Measurements from ENCODE around the gene TUG1.

Gene TUG1

DNA sequence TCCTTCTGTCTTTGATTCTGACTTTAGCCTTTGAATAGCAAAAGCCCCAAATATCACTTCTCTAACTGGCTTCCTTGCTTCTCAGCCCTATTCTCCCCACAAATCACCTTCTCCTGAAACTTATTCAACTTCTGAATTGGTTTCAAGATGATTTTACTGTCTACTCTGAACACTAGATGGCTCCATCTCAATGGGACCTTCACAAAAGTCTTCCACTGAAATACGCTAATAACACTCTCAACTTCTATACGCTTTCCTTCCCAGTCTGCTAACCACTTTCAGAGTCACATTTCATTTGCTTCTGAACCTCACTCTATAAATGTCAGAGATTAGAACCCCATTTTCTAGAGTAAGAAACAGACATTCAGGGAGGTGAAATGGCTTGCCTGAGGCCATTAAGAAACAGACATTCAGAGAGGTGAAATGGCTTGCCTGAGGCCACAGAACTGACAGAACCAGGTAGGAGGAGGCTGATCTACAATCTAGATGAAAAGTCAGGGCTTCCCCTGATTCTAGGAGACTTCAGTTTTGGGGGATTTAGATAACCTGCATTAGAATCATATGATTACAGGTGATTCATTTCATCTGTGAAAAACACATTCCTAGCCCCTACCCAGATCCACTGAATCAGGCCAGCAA, 21.1 kb upstream of the TUG1 start:
- DNase-seq (ENCODE audit: low read depth): peak; percentile 37

DNA sequence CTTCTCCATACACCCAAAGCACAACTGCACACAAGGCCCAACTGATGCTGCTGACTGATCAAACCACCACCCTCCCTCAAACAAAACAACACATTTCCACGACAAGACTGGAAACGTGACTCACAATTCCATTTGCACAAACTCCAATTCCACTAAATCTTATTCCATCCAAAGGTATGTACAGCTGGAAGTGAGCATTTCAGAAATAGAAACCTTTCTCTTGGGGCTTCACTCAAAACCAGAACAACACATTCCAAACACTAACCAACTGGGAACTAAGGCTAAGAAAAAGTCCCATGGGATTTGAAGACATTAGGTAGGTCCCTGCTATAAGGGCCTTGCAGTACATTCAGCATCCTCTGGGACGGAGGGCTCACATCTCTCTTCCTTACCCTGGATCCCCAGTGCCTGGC, 20.1 kb upstream of the TUG1 start:
- peak; percentile 20 for DNase-seq (ENCODE audit: low read depth)

DNA sequence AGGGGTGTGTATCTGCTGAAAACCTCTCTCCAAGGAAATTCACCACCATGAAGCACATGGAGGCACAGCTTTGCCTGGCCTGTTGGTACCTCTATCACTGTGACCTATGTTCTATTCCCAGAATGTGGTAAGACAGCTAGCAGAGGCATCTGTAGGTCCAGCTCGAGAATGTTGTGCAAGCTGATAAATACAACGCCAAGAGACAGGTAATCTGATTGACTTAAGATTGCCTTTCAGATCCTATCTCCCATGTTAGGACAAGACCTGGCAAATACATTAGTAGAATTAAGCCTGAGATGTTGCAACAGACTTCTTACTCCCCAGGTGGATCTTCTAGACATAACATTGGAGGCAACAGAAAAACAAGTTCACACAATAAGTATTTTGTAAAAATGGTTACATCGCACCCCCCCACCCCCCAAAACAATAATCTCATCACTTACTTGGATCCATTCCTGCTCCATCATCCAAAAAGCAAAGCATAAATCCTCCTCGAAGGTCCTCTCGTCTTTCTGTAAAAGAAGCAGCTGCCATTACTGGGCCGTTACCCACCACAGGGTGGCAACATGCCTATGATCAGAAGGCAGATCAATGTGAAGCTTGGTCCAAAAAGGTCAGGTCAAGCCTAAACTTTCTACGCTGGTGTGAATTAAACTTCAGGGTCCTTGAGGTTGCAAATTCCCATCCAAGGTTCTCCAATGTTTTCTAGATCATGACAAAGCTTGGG, 19.0 kb upstream of the TUG1 start:
- DNase-seq (ENCODE audit: low read depth): no peak

DNA sequence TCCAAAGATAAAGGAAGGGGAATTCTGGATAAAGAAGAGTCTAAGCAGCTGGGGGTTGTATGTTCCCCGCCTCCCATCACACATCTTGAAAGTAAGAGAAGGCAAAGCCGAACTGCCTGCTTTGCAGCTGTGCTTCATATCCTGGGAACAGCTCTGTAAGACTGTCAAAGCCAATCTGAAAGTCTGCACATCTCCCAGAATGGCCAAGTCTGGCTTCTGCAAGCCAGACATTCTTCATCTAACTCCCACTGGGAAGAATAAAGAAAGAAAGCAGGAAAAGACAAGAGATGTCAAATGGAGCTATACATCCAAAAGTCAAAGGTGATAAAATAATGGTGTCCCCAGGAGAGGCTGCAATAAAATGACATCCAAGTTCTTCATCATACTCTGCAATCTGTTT, 15.9 kb upstream of the TUG1 start:
- DNase-seq (ENCODE audit: low read depth): no peak

DNA sequence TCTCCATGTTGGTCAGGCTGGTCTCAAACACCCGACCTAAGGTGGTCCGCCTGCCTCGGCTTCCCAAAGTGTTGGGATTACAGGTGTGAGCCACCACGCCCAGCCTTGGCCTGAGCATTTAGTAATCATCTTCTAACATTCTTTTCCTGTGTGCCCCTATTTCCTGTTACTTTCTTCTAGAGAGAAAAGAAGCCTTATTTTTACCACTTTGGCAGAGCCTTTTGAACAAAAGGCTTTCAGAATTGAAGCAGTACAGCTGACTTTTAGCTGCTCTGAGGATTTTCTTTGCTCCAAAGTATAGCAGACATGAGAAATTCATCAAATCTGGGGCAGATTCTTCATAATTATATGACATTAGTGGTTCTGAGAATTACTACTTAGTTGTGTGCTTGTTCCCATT, 13.9 kb upstream of the TUG1 start:
- DNase-seq (ENCODE audit: low read depth): no peak

DNA sequence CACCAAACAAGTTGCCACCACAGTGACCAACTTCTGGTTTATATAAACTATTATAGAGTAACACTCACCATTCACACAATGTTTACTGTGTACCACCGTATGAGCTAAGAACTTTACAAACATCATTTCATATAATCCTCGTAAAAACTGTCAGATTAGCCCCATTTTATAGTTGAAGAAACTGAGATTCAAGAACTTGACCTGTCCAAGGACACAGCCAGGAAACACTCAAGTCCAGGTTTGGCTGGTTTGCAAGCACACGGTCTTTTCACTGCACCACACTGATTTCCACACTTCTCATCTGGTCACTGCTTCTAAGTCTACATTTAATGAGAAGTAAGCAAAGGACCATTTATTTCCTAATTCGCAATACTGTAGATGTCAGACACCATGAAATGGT, 4.2 kb upstream of the TUG1 start:
- no peak for DNase-seq (ENCODE audit: low read depth)

DNA sequence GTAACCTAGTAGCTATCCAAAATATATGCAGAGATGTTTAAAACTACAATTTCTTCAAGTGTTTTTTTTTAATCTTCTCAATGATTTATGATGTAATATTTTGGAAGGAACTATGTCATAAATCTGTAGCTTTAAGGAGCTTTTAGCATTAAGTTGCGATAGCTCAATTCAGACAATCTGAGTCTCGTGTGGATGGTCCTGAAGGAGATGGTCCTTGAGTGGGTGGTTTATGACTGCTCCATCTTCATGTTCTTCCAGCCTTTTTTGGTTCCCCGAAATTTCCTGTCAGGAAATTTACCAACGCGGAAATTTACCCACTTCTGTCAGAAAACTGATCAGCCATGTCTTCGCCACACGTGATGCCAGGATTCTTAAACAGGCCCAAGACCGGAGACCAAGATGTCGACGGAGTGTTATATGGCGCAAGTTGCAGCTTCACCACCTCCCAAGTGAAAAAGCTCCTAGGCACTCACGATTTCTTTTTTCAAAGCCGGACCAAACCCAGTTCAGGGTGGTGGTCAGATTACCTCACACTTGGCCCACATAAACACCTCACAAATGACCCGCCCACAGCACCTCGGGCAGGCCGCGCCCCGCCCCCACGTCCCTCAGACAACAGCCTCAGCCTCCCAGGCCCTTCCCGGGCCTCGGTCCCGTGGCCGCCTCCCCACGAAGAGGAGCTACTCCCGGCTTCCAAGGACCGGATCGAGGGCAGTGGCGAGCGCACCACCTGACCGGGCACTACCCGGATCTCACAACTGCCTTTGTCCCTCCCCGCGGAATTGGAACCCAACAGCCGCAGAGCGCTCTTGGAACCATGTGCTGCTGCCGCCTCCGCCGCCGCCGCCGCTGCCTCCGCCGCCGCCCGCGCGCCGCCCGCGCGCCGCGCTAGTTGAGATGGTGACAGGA, 796 bp upstream of the TUG1 start, which contains the start of gene MORC2:
Gene MORC2 (minus strand): TSS at position 760 of the 909 bp plus-strand sequence. CDS start 885 bp downstream, outside the sequence.
- no peak for DNase-seq (ENCODE audit: low read depth)

DNA sequence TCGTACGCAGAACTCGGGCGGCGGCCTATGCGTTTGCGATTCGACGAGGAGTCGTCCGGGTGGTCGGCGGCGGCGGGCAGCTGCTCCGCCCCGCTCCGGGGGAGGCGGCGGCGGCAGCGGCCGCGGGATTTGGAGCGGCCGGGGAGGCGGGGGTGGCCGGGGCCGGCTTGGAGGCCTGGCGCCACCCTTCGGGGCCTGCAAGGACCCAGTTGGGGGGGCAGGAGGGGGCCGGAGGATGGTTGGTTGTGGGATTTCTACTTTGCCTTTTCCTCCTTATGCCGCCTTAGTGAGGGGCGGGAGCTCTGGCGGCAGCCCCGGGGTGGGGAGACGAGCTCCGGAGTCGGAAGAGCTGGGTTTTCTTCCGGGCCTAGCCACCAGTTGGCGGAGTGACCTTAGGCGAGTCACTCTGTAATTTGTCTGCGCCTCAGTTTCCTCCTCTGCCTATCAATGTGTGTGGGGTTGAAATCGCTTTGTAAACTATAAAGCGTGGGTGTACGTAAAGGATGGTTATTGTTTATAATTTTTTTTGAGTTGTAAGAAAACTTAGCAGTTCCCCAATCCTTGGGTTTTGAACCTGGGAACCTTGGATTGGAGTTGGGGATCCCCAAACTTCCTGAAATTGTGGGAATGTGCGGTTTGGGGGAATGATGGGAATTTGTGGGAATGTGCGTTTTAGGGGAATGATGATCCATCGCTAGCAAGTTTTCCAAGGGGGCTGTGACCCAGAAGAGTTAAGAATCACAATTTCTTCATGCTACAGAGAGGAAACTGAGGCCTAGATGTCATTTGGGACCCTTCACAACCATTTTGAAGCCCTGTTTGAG, 679 bp downstream of the TUG1 start:
- DNase-seq (ENCODE audit: low read depth): peak; percentile 18

DNA sequence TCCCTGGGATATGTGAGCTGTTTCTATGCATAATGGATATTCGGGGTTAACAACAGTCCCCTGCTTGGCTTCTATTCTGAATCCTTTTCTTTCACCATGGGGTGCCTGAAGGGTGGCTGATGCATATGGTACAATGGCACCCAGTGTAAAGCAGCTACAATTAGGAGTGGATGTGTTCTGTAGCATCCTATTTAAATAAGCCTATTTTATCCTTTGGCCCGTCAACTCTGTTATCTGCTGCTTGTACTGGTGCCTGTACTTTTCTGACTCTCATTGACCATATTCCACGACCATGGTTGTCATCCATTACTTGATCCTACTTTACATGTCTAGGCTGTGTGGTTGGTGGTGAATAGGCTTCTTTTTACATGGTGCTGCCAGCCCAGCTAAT, 1.3 kb downstream of the TUG1 start:
- DNase-seq (ENCODE audit: low read depth): no peak

DNA sequence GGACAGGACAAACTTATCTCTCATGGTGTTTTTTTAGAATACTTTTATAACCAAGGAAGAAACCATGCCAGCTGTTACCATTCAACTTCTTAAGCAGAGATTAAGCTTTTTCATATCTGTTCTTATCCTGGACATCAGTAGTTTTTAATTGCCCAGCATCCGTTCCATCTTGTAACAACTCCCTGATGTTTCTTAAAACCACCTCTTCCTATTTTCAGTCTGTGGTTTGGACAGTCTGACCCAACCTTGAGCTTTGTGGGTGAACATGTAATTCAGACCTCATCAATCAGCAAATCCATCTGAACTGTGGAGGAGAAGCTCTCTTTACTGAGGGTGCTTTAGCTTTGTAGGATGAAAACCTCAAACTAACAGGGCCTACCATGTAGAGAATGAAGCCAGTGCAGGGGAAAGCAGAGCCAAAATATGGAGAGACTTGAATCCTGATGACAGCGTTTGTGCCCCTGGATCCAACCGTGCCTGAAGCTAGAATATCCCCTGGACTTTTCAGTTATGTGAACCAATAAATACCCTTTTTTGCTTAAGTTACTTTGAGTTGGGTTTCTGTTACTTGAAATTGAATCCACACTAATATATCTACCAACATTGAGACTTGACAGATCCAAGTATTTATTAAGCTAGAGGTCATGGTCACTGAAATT, 9.4 kb downstream of the TUG1 start:
- DNase-seq (ENCODE audit: low read depth): no peak

DNA sequence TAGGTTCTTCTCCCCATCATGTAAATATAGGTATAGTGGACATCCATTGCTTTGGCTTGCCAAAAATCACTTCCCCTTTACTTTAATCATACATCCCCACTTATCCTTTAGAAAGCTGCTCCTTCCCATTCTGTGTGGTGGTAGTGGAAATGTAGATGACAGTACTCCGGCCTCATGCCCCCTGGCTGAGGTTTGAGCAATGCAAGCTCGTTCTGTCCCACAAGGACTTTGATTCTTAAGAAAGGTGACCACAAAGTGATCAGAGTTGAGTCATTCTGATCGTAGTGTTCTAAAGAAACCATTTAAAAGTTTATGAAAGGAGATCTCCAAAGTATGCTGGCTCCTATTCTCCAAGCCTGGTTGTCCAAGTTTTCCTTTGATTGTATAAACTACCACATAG, 10.9 kb downstream of the TUG1 start:
- DNase-seq (ENCODE audit: low read depth): no peak

DNA sequence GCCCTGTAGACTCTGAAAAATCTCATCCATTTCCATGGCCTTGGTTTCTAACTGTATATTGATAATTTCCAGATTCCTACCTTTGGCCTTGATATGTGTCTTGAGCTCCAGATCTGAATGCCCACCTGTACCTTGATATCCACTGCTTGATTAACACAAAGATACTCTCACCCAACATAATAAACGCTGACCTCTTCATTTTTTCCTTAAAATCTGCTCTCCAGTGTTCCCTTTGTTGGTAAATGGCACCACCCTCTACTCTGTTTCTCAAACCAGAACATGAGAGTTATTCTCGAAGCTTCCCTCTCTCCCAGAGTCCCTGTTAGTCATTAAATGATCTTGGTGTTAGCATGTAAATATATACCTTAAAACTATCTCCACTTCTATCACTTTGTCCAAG, 13.4 kb downstream of the TUG1 start:
- no peak for DNase-seq (ENCODE audit: low read depth)

DNA sequence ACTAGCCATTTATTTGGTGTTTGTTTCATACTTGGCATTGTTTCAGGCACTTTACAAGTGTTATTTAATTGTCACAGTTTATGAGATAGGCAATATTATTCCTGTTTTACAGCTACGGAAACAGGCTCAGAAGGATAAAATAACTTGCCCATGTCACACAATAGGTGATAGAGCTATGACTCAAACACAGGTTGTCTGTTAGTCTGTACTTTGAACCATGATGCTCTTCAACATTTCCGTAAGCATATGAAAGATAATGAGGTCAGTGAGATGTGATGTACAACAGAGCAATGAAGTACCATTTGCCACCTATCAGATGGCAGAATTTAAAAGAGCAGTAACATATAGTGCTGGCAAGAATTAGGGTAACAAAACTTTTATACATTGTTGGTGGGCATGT, 15.3 kb downstream of the TUG1 start:
- DNase-seq (ENCODE audit: low read depth): no peak

DNA sequence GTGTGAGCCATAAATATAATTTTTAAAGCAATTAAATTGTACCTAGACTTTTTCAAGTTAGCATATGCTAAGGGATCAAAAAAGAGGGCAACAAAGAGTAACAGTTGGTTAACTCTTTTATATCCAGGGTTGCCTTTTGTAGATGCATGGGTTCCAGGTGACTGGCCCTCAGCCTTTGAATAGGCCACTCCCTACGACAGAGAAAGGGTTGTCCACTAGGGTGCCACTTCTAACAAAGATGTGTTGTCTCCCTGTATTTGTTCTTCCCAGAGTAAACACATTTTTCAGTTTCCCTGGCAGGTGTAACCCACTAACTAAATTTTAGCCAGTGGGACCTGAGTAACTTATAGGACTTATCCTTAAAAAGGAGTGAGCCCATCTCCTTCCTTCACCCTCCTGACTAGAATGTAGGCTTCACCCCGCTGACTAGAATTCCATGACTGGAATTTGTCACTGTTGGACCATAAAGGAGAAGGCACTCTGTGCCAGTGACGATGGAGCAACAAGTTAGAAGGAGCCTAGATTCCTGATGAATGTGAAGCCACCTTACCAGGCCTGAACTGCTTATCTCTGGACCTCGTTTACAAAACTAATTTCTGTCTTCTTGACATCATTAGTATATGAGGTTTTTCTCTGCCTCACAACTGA, 16.6 kb downstream of the TUG1 start:
- DNase-seq (ENCODE audit: low read depth): no peak

DNA sequence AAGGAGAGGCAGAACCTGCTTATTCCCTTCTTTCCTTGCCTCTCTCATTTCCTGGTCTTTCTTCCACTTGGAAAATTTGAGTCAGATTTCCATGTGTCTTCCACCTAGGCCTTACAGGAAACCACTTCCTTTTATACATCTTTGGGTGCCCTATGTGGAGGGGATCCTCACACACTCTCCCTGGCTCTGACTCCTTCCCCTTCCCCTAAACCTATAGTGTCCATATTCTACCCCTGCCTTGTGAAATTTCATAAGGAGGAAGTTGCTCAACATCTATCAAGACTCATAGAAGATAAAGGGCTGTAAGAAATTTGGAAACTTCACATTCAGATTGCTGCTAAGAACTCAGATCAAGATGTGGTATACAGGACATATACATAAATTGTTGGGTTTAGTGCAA, 20.4 kb downstream of the TUG1 start:
- no peak for DNase-seq (ENCODE audit: low read depth)

DNA sequence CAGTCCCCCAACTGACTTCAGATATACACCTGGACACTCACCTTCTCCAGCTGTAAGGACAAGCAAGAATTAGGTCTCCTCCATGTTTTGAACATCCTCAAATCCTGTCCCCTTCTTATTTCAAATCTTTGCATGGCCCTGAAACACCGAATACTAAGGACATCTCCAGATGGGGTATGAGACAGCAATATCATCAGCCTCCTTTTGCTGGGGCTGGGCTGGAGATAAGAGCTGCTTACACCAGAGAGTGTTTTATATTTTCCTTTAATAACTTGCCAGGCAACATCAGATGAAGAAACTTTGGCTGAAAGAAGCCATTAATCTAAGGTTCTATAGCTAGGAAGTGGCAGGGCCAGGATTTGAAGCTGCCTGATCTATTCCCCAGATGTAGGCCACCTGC, 21.6 kb downstream of the TUG1 start:
- DNase-seq (ENCODE audit: low read depth): no peak

DNA sequence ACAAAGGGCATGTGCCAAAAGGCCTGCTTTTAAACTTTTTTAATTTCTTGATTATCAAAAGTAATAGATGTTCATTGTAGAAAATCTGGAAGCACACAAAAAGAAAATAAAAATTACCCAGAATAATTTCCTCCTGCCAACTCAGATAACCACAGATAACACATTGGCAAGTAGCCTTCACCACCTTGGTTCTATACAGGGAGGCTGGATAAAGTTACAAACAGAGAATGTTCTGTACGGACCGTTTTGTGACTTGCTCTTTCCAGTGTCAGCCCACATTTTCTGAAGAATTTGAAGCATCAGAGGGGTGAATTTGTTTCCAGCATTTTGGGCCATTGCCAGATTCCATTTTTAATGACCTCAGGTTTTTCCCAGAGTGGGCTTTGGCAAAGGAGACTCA, 23.5 kb downstream of the TUG1 start:
- no peak for DNase-seq (ENCODE audit: low read depth)

DNA sequence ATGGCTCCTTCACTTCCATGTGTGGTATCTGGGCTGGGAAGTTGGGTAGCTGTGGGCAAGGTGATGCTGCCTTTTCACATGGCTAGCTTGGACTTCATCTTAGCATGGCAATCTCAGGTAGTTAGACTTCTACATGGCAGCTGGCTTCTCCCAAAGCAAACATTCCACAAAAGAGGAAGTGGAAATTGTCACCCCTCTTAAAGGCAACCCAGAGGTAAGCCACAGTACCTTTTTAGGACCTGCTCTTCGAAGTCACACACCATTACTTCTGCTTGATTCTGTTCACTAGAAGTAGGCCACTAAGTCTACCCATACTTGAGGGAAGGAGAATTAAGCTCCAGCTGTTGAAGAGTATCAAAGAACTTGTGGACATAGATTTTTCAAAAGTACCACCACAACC, 25.9 kb downstream of the TUG1 start:
- no peak for DNase-seq (ENCODE audit: low read depth)

DNA sequence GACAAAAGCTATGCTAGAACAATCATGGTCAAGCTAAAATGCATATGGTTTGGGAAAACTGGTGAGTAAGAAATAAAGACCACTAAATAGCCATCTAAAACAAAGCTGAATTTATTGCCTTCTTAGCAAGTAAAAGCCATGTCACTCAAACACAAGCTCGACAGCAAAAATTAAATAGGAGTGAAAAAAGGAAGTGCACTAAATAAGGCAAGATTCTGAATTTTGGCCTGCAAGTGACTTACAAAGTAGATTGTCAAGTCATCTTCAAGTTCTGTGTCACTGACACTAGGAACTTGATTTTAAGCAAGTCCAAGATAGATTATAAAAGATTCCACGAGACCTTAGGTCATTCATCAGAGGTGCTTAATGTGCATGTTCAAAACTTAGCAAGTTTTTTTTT, 27.4 kb downstream of the TUG1 start:
- DNase-seq (ENCODE audit: low read depth): no peak

DNA sequence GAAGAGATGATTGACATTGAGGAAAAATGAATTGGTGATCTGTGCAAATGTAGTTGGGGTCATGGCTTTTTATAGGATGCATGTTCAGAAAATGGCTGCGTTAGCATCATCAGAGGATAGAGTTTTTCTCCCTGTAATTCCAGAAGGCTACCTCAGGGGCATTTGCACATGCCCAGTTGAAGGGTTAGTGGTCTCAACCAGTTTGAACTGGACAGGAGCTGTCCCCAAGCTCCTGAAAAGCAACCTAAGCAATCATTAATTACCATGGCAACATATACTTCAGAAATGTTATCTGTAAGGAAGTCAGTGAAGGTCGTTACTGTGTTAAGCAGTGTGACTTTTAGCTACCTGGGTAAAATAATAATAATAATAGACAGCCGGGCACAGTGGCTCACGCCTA, 29.3 kb downstream of the TUG1 start:
- no peak for DNase-seq (ENCODE audit: low read depth)

Data from GM04504 (cell line).